ENCODE data around the gene CHMP2A.
A peak's percentile ranks its signal among the peaks of the same experiment; 100 is the strongest.

Gene CHMP2A

GRCh38 chr19:58566989-58567388 is 12.1 kb upstream of the CHMP2A start:
- H3K9me2 ChIP-seq (replicated peaks; ENCODE audit: control insufficient read depth, low read length), result no peaks in the 10 kb centered on the region
- H3K27ac ChIP-seq (ENCODE audit: low read depth, low read length), result no peak overlapping the region
- no peak overlapping the region for H3K4me3 ChIP-seq (ENCODE audit: low read length)
- H3K4me2 ChIP-seq (ENCODE audit: low read length), result no peak overlapping the region
- peaks cover 8% of the 10 kb centered on the region for H3K79me2 ChIP-seq (ENCODE audit: control insufficient read depth, low read length)
- 0 out of 2 replicates have a peak, but pooled peaks cover 2% of the 10 kb centered on the region for H3K27me3 ChIP-seq (ENCODE audit: control insufficient read depth, low read length)
- TF ChIP-seq CTCF (IDR thresholded peaks at IDR 0.05; ENCODE audit: low read depth, low read length, poor library complexity, severe bottlenecking) (no peak), EZH2phosphoT487 (IDR thresholded peaks at IDR 0.05; ENCODE audit: borderline replicate concordance, low read length) (no peak)
- no peaks in the 10 kb centered on the region for H3K9me3 ChIP-seq (ENCODE audit: control insufficient read depth, insufficient read depth, low read length)
- H3K36me3 ChIP-seq (ENCODE audit: control insufficient read depth, low read length), result peaks cover 24% of the 10 kb centered on the region
- H3K4me1 ChIP-seq (ENCODE audit: control insufficient read depth, low read length), result peaks cover 25% of the 10 kb centered on the region
- H3F3A ChIP-seq (ENCODE audit: control insufficient read depth, insufficient read depth), result peaks cover 17% of the 10 kb centered on the region
- H4K20me1 ChIP-seq (ENCODE audit: control insufficient read depth, insufficient read depth, low read depth, low read length), result no peaks in the 10 kb centered on the region

- Histone ChIP-seq H4K20me1 (ENCODE audit: control insufficient read depth, insufficient read depth, low read depth, low read length) (no peaks in the 10 kb centered on the region), H3K36me3 (ENCODE audit: control insufficient read depth, low read length) (peaks cover 6% of the 10 kb centered on the region), H3K4me2 (ENCODE audit: low read length) (peak overlapping the region; percentile 97), H3K4me3 (ENCODE audit: low read length) (peak overlapping the region; percentile 76), H3K9me3 (ENCODE audit: control insufficient read depth, insufficient read depth, low read length) (no peaks in the 10 kb centered on the region), H3K27me3 (ENCODE audit: control insufficient read depth, low read length) (0 out of 2 replicates have a peak, but pooled peaks cover 2% of the 10 kb centered on the region), H3K9me2 (replicated peaks; ENCODE audit: control insufficient read depth, low read length) (no peaks in the 10 kb centered on the region), H3F3A (ENCODE audit: control insufficient read depth, insufficient read depth) (peaks cover 40% of the 10 kb centered on the region), H3K4me1 (ENCODE audit: control insufficient read depth, low read length) (peaks cover 51% of the 10 kb centered on the region), H3K27ac (ENCODE audit: low read depth, low read length) (peak overlapping the region; percentile 59; the same call in 1 of the 2 replicates), H3K79me2 (ENCODE audit: control insufficient read depth, low read length) (peaks cover 11% of the 10 kb centered on the region)
- TF ChIP-seq EZH2phosphoT487 (IDR thresholded peaks at IDR 0.05; ENCODE audit: borderline replicate concordance, low read length), result no peak
Measured at GRCh38 chr19:58563823-58564222, 8.9 kb upstream of the CHMP2A start.

- no peaks in the 10 kb centered on the region for H3K9me3 ChIP-seq (ENCODE audit: control insufficient read depth, insufficient read depth, low read length)
- no peak for TF ChIP-seq CTCF (IDR thresholded peaks at IDR 0.05; ENCODE audit: low read depth, low read length, poor library complexity, severe bottlenecking)
- no peak for TF ChIP-seq EZH2phosphoT487 (IDR thresholded peaks at IDR 0.05; ENCODE audit: borderline replicate concordance, low read length)
- H3K4me3 ChIP-seq (ENCODE audit: low read length), result peak overlapping the region; percentile 76
- H3K27me3 ChIP-seq (ENCODE audit: control insufficient read depth, low read length), result 0 out of 2 replicates have a peak, but pooled peaks cover 2% of the 10 kb centered on the region
- H3K9me2 ChIP-seq (replicated peaks; ENCODE audit: control insufficient read depth, low read length), result no peaks in the 10 kb centered on the region
- peak overlapping the region; percentile 97 for H3K4me2 ChIP-seq (ENCODE audit: low read length)
- H3K4me1 ChIP-seq (ENCODE audit: control insufficient read depth, low read length), result peaks cover 51% of the 10 kb centered on the region
- peak overlapping the region; percentile 59 for H3K27ac ChIP-seq (ENCODE audit: low read depth, low read length)
- H4K20me1 ChIP-seq (ENCODE audit: control insufficient read depth, insufficient read depth, low read depth, low read length), result no peaks in the 10 kb centered on the region
- peaks cover 12% of the 10 kb centered on the region for H3K79me2 ChIP-seq (ENCODE audit: control insufficient read depth, low read length)
- H3K36me3 ChIP-seq (ENCODE audit: control insufficient read depth, low read length), result peaks cover 3% of the 10 kb centered on the region
- peaks cover 38% of the 10 kb centered on the region for H3F3A ChIP-seq (ENCODE audit: control insufficient read depth, insufficient read depth)
Measured at GRCh38 chr19:58563034-58563573, 8.2 kb upstream of the CHMP2A start.

Measured in DOHH2 (cell line).